ENCODE results near the gene RAB21. TPM values are rescaled to one million over a fixed set of nuclear protein-coding genes. Genes with fewer than 3 reads are reported as not detected.
"Not testable (repeated sequence)": the region's sequence is repeated elsewhere in the genome, so short reads cannot be mapped to it uniquely, and the experiment has no call there.

Gene RAB21
- total RNA-seq, 1 experiment from 2014 or later: 115 TPM

DNA sequence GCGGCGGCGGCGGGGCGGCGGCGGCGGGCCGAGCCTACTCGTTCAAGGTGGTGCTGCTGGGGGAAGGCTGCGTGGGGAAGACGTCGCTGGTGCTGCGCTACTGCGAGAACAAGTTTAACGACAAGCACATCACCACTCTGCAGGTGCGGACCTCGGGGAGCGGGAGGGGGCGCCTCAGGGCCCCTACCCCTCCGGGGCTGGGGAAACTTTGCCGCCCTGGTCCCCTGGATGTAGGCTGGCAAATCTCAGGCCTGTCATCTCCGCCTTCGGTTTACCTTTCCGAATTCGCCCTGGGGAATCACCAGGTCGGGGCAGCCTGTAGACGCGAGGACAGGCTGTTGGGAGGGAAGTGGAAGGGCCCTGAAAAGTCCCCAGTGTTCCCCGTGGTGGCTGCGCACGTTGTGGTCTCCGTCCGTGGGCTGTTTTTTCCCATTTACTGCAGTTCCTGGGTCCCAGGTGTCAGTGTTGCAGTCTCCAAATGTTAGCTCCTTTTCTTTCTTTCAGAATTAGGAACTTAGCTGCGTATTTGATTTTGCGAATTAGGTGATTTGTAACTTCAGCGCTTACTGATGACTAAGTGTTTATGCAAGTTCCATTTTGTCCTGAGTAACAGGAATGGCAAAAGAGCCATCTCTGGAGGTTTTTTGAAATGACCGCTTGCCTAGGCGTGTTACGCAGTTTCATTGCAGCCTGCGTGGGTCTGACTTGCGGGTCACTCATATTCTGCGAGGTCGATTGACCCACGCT lies 656 bp downstream of the RAB21 start:
- H3K4me1 Mint-ChIP-seq (ENCODE audit: low read depth, unreplicated experiment): peaks cover 7% of the 10 kb centered on the region
- no TSS peak for BruUV-seq (replicated peaks)
- peaks cover 4% of the 10 kb centered on the region for H3K9me3 Mint-ChIP-seq (ENCODE audit: low read depth, unreplicated experiment)
- peak; percentile 54 for DNase-seq
- H3K36me3 Mint-ChIP-seq (ENCODE audit: insufficient read depth, unreplicated experiment): peaks cover 62% of the 10 kb centered on the region
- H3K27me3 Mint-ChIP-seq (ENCODE audit: unreplicated experiment): peaks cover 27% of the 10 kb centered on the region
- no peak for TF ChIP-seq CTCF (IDR thresholded peaks at IDR 0.05; ENCODE audit: unreplicated experiment)
- peak overlapping the region; percentile 82 for H3K4me3 Mint-ChIP-seq (ENCODE audit: low read depth, unreplicated experiment)
- CTCF ChIA-PET: interaction anchor here (1.1 kb wide), 1 partner anchor 25 kb away, joined by 3 read pairs; no protein-coding TSS in a partner anchor
- peak overlapping the region; percentile 95 for H3K27ac Mint-ChIP-seq (ENCODE audit: unreplicated experiment)
- intact Hi-C loops (cut with micrococcal nuclease; ENCODE audit: unreplicated experiment): no loop called here

GRCh38 chr12:71756054-71756690 lies 1.5 kb downstream of the RAB21 start:
- no peak for TF ChIP-seq CTCF (IDR thresholded peaks at IDR 0.05; ENCODE audit: unreplicated experiment)
- DNase-seq: no peak
- H3K27ac Mint-ChIP-seq (ENCODE audit: unreplicated experiment): peak overlapping the region; percentile 95

GRCh38 chr12:71759941-71760340 lies 5.3 kb downstream of the RAB21 start:
- peaks cover 11% of the 10 kb centered on the region for H3K9me3 Mint-ChIP-seq (ENCODE audit: low read depth, unreplicated experiment)
- CTCF ChIA-PET: no interaction called here
- intact Hi-C loops (cut with micrococcal nuclease; ENCODE audit: unreplicated experiment): no loop called here
- TF ChIP-seq CTCF (IDR thresholded peaks at IDR 0.05; ENCODE audit: unreplicated experiment): no peak
- no TSS peak for BruUV-seq (replicated peaks)
- H3K27ac Mint-ChIP-seq (ENCODE audit: unreplicated experiment): no peak overlapping the region
- no peak for DNase-seq
- H3K4me1 Mint-ChIP-seq (ENCODE audit: low read depth, unreplicated experiment): no peaks in the 10 kb centered on the region
- no peak overlapping the region for H3K4me3 Mint-ChIP-seq (ENCODE audit: low read depth, unreplicated experiment)
- H3K27me3 Mint-ChIP-seq (ENCODE audit: unreplicated experiment): no peaks in the 10 kb centered on the region
- peaks cover 59% of the 10 kb centered on the region for H3K36me3 Mint-ChIP-seq (ENCODE audit: insufficient read depth, unreplicated experiment)

More at GRCh38 chr12:71756054-71756690, 1.5 kb downstream of the RAB21 start:
- CTCF ChIA-PET: interaction anchor here (0.6 kb wide), 1 partner anchor 41 kb away, joined by 5 read pairs; no protein-coding TSS in a partner anchor
- peaks cover 18% of the 10 kb centered on the region for H3K27me3 Mint-ChIP-seq (ENCODE audit: unreplicated experiment)
- peaks cover 7% of the 10 kb centered on the region for H3K9me3 Mint-ChIP-seq (ENCODE audit: low read depth, unreplicated experiment)
- H3K4me1 Mint-ChIP-seq (ENCODE audit: low read depth, unreplicated experiment): peaks cover 7% of the 10 kb centered on the region
- intact Hi-C loops (cut with micrococcal nuclease; ENCODE audit: unreplicated experiment): no loop called here
- peak overlapping the region; percentile 82 for H3K4me3 Mint-ChIP-seq (ENCODE audit: low read depth, unreplicated experiment)
- BruUV-seq (replicated peaks): TSS peak; percentile 45
- peaks cover 70% of the 10 kb centered on the region for H3K36me3 Mint-ChIP-seq (ENCODE audit: insufficient read depth, unreplicated experiment)

GRCh38 chr12:71760471-71760870 lies 5.8 kb downstream of the RAB21 start:
- peaks cover 53% of the 10 kb centered on the region for H3K36me3 Mint-ChIP-seq (ENCODE audit: insufficient read depth, unreplicated experiment)
- H3K27ac Mint-ChIP-seq (ENCODE audit: unreplicated experiment): no peak overlapping the region
- intact Hi-C loops (cut with micrococcal nuclease; ENCODE audit: unreplicated experiment): no loop called here
- DNase-seq: no peak
- H3K4me3 Mint-ChIP-seq (ENCODE audit: low read depth, unreplicated experiment): no peak overlapping the region
- CTCF ChIA-PET: no interaction called here
- H3K9me3 Mint-ChIP-seq (ENCODE audit: low read depth, unreplicated experiment): peaks cover 14% of the 10 kb centered on the region
- BruUV-seq (replicated peaks): no TSS peak
- no peaks in the 10 kb centered on the region for H3K27me3 Mint-ChIP-seq (ENCODE audit: unreplicated experiment)
- TF ChIP-seq CTCF (IDR thresholded peaks at IDR 0.05; ENCODE audit: unreplicated experiment): no peak
- no peaks in the 10 kb centered on the region for H3K4me1 Mint-ChIP-seq (ENCODE audit: low read depth, unreplicated experiment)

DNA sequence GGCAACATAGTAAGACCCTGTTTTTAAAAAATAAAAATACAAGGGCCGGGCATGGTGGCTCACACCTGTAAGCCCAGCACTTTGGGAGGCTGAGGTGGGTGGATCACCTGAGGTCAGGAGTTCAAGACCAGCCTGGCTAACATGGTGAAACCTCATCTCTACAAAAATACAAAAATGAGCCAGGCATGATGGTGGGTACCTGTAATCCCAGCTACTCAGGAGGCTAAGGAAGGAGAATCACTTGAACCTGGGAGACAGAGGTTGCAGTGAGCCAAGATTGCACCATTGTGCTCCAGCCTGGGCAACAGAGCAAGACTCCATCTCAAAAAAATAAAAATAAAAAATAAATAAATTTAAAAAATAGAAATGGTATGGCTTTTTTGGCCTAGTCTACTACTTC lies 6.7 kb downstream of the RAB21 start:
- H3K27me3 Mint-ChIP-seq (ENCODE audit: unreplicated experiment); DNase-seq; CTCF ChIA-PET; H3K4me3 Mint-ChIP-seq (ENCODE audit: low read depth, unreplicated experiment); H3K4me1 Mint-ChIP-seq (ENCODE audit: low read depth, unreplicated experiment); intact Hi-C loops (cut with micrococcal nuclease; ENCODE audit: unreplicated experiment); H3K27ac Mint-ChIP-seq (ENCODE audit: unreplicated experiment); BruUV-seq (replicated peaks): not testable (repeated sequence)
- Mint-ChIP-seq H3K36me3 (ENCODE audit: insufficient read depth, unreplicated experiment) (peaks cover 45% of the 10 kb centered on the region), H3K9me3 (ENCODE audit: low read depth, unreplicated experiment) (peaks cover 14% of the 10 kb centered on the region)

Measured in Calu3 (cell line).